Mesothelial cell of epicardium (in vitro differentiated cells): Measurements from ENCODE around the gene DNAJC7. TPM values are rescaled to one million over a fixed set of nuclear protein-coding genes. Genes with fewer than 3 reads are reported as not detected.

ENCODE experiments used
- DNase-seq, 2 experiments: peaks; one replicate each; pipeline ENCODE4 v3.0.0; 2021; ENCODE audit warnings: low spot score in 2 of 2; ENCODE audit not compliant: unreplicated experiment in 2 of 2
- H3K27ac Mint-ChIP-seq: 2 replicates; pipeline ENCODE4 v1.8.0; 2021; ENCODE audit warnings: mixed read lengths
- H3K27me3 Mint-ChIP-seq: 2 replicates; pipeline ENCODE4 v1.8.0; 2021; ENCODE audit warnings: low read depth, mixed read lengths
- H3K36me3 Mint-ChIP-seq: 2 replicates; pipeline ENCODE4 v1.8.0; 2021; ENCODE audit warnings: mixed read lengths
- H3K4me1 Mint-ChIP-seq: 2 replicates; pipeline ENCODE4 v1.8.0; 2021; ENCODE audit warnings: mixed read lengths
- H3K4me3 Mint-ChIP-seq: 2 replicates; pipeline ENCODE4 v1.8.0; 2021; ENCODE audit warnings: mild to moderate bottlenecking, moderate library complexity, mixed read lengths
- H3K9me3 Mint-ChIP-seq: 2 replicates; pipeline ENCODE4 v1.8.0; 2021; ENCODE audit warnings: mixed read lengths
- CTCF ChIP-seq: fragments of 200-600 bp; sonication (generic); IDR thresholded peaks from one replicate; pipeline ENCODE4 v1.5.0; 2021; ENCODE audit warnings: antibody characterized with exemption; ENCODE audit not compliant: unreplicated experiment
- total RNA-seq: library from RNA; stranded (reverse); gene quantifications from 3 replicates; pipeline ENCODE4 v1.2.1, GENCODE V29; 2021

The DNAJC7 gene
- total RNA-seq, 1 donor from 2014 or later: 103 TPM

GRCh38 chr17:42059815-42060214, 42.6 kb upstream of the DNAJC7 start:
- H3K9me3 Mint-ChIP-seq: no peaks in the 10 kb centered on the region
- H3K27ac Mint-ChIP-seq: no peak overlapping the region
- H3K4me3 Mint-ChIP-seq: no peak overlapping the region
- TF ChIP-seq CTCF: no peak
- no peak for DNase-seq
- H3K36me3 Mint-ChIP-seq: no peaks in the 10 kb centered on the region
- H3K27me3 Mint-ChIP-seq: peaks cover 6% of the 10 kb centered on the region
- peaks cover 11% of the 10 kb centered on the region for H3K4me1 Mint-ChIP-seq

- Mint-ChIP-seq H3K36me3 (no peaks in the 10 kb centered on the region), H3K27me3 (peaks cover 14% of the 10 kb centered on the region), H3K4me1 (peaks cover 22% of the 10 kb centered on the region), H3K4me3 (no peak overlapping the region), H3K27ac (no peak overlapping the region), H3K9me3 (no peaks in the 10 kb centered on the region)
- DNase-seq: no peak
- TF ChIP-seq CTCF: no peak
These were observed 40.8 kb upstream of the DNAJC7 start for GRCh38 chr17:42058063-42058462.

- no peaks in the 10 kb centered on the region for H3K36me3 Mint-ChIP-seq
- H3K4me1 Mint-ChIP-seq: peaks cover 22% of the 10 kb centered on the region
- H3K27me3 Mint-ChIP-seq: peaks cover 28% of the 10 kb centered on the region
- no peak overlapping the region for H3K4me3 Mint-ChIP-seq
- TF ChIP-seq CTCF: no peak
- DNase-seq: no peak
- no peaks in the 10 kb centered on the region for H3K9me3 Mint-ChIP-seq
- no peak overlapping the region for H3K27ac Mint-ChIP-seq
These were observed 39.4 kb upstream of the DNAJC7 start for GRCh38 chr17:42056635-42057034.

- H3K27ac Mint-ChIP-seq: no peak overlapping the region
- H3K4me1 Mint-ChIP-seq: peaks cover 29% of the 10 kb centered on the region
- peaks cover 28% of the 10 kb centered on the region for H3K27me3 Mint-ChIP-seq
- H3K36me3 Mint-ChIP-seq: no peaks in the 10 kb centered on the region
- no peak overlapping the region for H3K4me3 Mint-ChIP-seq
- no peak for TF ChIP-seq CTCF
- no peaks in the 10 kb centered on the region for H3K9me3 Mint-ChIP-seq
- DNase-seq: no peak
These were observed 38.3 kb upstream of the DNAJC7 start for GRCh38 chr17:42055496-42055895.

GRCh38 chr17:42055027-42055426, 37.8 kb upstream of the DNAJC7 start:
- Mint-ChIP-seq H3K4me3 (no peak overlapping the region), H3K27ac (peak overlapping the region; percentile 67), H3K36me3 (no peaks in the 10 kb centered on the region), H3K4me1 (peaks cover 30% of the 10 kb centered on the region), H3K27me3 (peaks cover 28% of the 10 kb centered on the region), H3K9me3 (no peaks in the 10 kb centered on the region)
- no peak for TF ChIP-seq CTCF
- DNase-seq: no peak

- Mint-ChIP-seq H3K4me1 (peaks cover 34% of the 10 kb centered on the region), H3K36me3 (no peaks in the 10 kb centered on the region), H3K9me3 (no peaks in the 10 kb centered on the region), H3K27me3 (peaks cover 28% of the 10 kb centered on the region), H3K4me3 (peak overlapping the region; percentile 13), H3K27ac (no peak overlapping the region)
- DNase-seq: no peak
- TF ChIP-seq CTCF: no peak
These were observed 36.7 kb upstream of the DNAJC7 start for GRCh38 chr17:42053731-42054500.
